T-helper 9 cell (primary cell): Measurements from ENCODE around the gene PLXNA4.

Experiments
- DNase-seq: peaks from one replicate; pipeline ENCODE4 v3.0.0-alpha.2; 2020

PLXNA4 gene

DNA sequence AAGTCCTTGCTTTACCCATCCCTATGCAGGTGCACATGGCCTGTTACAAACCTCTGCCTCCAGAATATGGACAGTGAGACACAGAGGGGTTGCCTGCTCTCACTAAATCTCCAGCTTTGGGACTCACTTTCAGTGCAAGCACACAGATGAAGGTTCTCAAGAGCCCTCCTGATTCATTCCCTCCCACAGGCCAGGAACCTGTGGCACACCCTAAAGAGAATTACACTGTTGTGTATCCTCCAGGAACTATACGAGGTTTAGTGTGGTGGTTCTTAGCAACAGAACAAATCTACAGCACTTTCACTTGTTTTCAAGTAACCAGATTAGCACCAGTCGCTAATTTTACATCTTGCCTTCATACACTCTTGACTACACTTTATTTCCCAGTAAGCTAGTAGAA is 192.3 kb downstream of the PLXNA4 start:
- DNase-seq: no peak

- no peak for DNase-seq
These were observed 194.4 kb downstream of the PLXNA4 start for GRCh38 chr7:132381742-132382472.

DNA sequence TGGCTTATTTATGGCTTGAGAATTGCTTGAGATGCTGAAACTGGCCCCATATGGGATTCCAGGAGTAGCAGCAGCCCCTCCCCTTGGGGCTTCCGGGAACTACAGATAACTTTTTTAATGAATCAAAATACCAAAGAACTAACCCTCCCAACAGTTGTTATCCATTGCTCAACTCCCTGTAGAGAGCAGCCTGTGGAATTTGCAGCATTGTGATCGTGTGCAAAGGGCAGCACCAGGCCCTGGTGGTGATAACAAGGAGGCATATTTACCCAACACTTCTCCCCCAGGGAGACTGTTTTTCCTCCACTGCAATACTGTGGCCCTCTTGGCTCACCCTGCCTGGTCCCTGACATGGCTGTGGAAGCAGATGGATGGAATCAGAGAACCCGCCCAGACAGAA is 196.2 kb downstream of the PLXNA4 start:
- DNase-seq: no peak

DNA sequence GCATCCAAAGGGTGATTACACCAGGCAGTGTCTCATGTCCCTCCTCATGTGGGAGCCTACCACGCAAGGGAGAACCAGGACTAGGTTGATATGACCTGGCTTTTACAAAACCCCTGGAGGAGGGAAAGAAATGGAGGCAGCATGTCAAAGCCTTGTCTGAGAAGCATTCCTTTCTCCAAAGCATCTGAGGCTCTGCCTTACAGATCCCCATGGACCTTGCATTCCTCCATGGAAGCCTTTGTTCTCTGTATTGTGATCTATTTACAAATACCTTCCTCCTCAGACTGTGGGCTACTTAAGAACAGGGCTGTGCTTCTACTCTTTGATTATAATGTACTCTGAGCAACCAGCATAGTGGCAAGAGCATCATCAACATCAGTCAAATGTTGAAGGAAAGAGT is 197.0 kb downstream of the PLXNA4 start:
- no peak for DNase-seq

- no peak for DNase-seq
These were observed 198.3 kb downstream of the PLXNA4 start for GRCh38 chr7:132377703-132378584.

DNA sequence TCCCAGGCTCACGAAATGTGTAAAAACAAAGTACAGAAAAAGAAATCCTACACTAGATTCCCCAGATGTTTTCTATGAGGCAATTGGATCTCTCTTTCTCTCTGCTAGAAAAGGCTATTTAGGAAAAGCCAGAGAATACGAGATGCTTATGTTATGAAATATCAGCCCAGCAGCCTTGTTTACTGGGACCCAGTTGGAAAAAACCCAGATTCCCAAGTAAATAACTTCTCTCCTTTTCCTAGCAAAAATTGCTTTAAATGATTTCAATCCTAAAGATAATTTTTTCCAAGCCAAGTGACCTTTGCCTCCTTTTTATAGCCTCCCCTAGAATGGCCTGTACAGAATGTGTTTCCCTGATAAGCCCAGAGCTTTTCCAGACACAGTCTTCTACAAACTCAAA is 199.3 kb downstream of the PLXNA4 start:
- DNase-seq: no peak

GRCh38 chr7:132376361-132377013 is 199.8 kb downstream of the PLXNA4 start:
- DNase-seq: no peak

- no peak for DNase-seq
These were observed 202.4 kb downstream of the PLXNA4 start for GRCh38 chr7:132373879-132374278.

GRCh38 chr7:132373041-132373440 is 203.2 kb downstream of the PLXNA4 start:
- DNase-seq: no peak

DNA sequence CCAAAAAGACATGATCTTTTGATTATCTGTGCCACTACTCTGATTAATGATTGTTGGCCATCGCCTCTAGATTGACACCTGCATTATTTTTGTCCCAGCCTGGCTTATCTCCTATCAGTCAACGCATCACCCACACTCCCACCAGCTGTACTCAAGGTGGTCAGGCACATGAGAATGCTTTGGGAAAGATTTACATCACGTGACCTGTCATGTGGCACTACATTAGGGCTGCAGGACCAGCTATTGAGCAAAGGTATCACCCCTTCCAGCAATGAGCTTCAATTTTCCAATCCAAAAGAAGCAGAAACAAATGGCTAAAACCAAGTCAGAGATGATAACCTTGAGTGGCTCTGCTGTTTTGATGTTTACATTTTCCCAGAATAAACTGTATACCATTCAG is 204.3 kb downstream of the PLXNA4 start:
- DNase-seq: no peak

DNA sequence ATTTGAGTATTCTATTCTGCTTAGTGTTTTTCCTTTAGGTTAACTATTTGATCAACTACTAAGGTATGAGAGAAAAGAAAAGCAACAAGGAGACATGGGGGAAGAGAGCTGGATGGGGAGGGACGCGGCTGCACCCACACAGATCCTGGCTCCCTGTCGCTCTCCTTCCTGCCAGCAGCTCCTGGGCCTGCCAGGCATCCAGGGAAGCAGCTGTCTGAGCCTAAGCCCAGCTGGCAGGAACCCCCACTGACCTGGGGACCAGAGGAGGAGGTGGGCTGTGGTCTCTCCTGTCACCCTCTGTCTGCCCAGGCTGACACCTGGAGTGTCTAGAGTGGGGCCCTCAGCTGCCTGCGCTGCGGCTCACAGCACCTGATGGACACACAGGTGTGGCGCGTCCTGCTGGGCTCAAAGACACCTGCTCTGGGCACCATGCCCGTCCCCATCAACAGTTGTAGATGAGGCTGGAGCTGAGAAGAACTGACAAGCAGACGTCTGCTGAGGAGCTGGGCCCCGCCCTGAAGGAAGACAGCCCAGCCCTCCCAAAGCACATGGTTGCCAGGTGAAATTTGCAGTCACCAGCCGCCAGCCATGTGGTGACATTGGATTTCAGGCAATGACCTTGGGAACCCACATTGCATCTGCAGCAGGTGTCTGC is 207.9 kb downstream of the PLXNA4 start:
- no peak for DNase-seq

GRCh38 chr7:132367795-132368194 is 208.5 kb downstream of the PLXNA4 start:
- DNase-seq: no peak

DNA sequence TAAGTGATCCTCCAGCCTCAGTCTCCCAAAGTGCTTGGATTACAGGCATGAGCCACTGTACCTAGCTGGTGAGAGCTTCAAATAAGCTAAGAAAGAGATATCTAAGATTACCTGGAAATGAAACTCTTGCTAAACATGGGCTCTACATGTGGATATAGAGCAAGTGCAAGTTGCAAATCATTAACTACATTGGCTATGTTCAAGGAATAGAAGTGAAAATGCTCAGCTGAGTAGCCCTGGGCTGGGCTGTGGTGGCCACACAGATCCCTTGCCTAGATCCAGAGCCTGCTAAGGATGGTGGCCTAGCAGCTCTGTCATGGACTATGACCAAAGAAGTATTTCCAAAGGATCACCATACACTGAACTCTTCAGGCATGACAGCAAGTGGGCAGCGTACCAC is 209.3 kb downstream of the PLXNA4 start:
- DNase-seq: no peak

- no peak for DNase-seq
These were observed 212.0 kb downstream of the PLXNA4 start for GRCh38 chr7:132364226-132364625.

DNA sequence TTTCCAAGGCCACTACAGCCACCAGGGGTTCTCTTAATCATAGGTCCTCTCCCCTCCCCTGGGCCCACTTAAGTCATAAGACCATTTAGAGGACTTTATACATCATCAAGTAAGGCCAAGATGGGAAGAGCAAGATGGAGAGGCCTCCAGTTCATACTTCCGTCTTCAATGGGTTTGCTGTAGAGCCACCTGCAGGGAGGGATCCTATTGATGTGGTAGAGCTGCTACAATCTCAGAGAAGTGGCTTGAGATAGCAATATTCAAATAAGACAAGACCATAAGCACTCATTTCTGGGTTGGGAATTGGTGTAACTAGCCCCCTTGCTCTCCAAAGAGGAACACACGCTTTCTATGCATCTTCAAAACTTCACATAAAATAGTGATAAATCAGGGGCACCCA is 214.2 kb downstream of the PLXNA4 start:
- no peak for DNase-seq

DNA sequence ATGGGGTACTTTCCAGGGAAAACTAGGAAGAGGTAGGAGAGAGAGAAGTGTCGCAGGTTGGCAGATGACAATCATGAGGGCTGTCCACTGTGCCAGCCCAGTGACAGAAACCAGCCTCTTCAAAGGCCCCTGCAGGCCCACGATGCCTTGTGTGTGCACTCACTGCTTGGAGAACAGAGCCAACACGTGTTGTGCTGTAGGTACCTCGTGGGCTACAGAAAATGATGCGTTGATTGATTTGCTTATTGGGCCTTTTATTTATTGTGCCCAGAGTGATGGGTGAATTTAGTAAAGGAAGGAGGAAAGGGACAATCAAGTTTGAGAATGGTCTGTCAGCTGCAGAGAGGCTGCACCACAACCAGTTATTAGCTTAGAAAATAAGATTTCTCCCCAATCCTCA is 215.1 kb downstream of the PLXNA4 start:
- no peak for DNase-seq

GRCh38 chr7:132359743-132360142 is 216.5 kb downstream of the PLXNA4 start:
- DNase-seq: no peak

- DNase-seq: no peak
These were observed 221.2 kb downstream of the PLXNA4 start for GRCh38 chr7:132355048-132355447.

- DNase-seq: no peak
These were observed 221.7 kb downstream of the PLXNA4 start for GRCh38 chr7:132354527-132354926.

DNA sequence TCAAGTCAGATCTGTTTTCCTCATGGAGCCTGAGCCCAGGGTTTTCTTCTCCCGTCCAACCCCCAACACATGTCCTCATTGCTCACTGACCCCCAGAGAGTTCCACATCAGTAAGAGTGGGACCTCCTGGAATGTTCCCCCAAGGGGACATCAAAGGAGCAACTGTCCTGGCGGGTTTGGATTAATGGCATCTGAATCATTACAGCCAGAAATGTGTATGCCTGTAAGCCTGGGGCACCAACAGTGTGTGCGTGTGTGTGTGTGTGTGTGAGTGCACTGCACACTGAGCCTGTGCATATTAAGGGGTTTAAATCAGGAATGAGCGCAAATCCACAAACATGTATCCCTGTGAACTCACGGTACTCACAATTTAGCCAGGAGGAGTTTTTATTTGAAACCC is 222.3 kb downstream of the PLXNA4 start:
- DNase-seq: no peak

GRCh38 chr7:132352800-132353199 is 223.5 kb downstream of the PLXNA4 start:
- no peak for DNase-seq

GRCh38 chr7:132351954-132352499 is 224.2 kb downstream of the PLXNA4 start:
- DNase-seq: no peak

DNA sequence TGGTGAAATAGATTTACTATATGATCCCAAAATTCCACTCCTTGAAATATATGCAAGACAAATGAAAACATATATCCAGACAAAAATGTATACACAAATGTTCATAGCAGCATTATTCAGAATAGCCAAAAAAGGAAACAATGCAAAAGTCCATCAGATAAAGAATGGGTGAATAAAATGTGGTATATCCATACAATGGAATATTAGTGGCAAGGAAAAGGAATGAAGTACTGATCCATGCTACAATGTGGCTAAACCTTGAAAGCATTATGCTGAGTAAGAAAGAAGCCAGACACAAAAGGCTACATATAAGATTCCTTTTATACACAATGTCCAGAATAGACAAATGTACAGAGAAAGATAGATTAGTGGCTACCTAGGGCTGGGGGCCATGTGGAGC is 225.5 kb downstream of the PLXNA4 start:
- DNase-seq: no peak
